ENCODE data around the gene ZFAND3.

ZFAND3 gene

DNA sequence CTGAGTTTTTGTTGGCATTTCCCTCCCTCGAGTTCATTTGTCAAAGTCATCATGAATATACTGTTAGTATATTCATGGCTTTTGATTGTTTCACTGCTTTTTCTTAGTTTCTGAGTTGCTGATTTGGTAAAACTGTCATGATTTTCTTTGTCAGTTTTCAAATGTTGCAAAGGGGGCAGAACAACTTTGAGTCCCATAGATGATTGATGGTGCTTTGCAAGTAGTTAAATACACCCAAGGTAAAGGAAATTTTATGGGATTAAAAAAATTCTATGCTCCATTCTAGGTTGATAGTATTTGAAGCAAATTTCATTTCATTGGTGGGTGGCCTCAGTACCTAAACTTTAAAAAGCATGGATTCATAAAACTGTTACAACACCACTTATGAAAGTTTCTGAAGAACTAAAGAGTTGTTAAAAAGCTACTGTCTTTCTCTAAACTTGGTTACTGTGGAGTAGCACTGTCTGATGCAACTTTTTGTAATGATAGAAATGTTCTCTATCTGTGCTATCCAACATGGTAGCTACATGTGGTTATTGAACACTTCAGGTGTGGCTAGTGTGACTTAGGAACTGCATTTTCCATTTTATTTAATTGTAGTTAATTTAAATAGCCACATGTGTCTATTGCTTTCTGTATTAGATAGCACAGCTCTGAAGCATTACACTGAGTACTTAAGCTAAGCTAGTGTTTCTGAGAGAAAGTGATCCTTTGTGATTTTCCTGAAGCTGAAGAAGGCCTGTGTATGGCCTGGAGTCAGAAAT is 153.6 kb downstream of the ZFAND3 start:
- FAIRE-seq (no peak), DNase-seq (ENCODE audit: insufficient read length) (no peak)

DNA sequence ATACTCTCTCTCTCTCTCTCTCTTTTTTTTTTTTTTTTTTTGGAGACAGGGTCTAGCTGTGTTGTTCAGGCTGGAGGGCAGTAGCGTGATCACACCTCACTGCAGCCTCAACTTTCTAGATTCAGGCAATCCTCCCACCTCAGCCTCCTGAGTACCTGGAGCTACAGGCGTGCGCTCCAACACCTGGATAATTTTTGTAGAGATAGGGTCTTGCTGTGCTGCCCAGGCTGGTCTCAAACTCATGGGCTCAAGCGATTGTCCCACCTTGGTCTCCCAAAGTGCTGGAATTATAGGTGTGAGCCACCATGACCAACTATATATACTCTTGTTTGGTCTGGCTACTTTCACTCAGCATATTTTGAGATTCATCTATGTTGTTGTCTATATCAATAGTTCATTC is 154.9 kb downstream of the ZFAND3 start:
- FAIRE-seq, result no peak
- DNase-seq (ENCODE audit: insufficient read length), result no peak

More for the DNA sequence above, 153.6 kb downstream of the ZFAND3 start:
- TF ChIP-seq POLR2AphosphoS5 (IDR thresholded peaks at IDR 0.05; ENCODE audit: low read depth, low read length) (no peak), TAF1 (IDR thresholded peaks at IDR 0.05; ENCODE audit: borderline replicate concordance, low read depth, low read length) (no peak), POLR2A (IDR thresholded peaks at IDR 0.05; ENCODE audit: low read depth, low read length) (no peak)

DNA sequence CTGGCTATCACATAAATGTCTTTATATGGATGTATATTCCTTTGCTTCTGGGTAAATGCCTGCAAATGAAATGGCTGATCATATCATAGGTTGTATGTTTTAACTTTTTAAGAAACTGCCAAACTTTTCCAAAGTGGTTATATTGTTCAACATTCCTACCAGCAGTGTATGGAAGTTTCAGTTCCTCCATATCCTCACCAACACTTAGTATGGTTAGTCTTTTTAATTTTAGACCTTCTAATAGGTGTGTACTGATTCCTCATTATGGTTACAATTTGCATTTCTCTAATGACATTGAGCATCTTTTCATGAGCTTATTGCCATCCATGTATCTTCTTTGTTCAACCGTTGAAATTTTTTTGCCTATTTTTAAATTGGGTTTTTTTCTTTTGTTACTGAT is 155.4 kb downstream of the ZFAND3 start:
- no peak for FAIRE-seq
- TF ChIP-seq TAF1 (IDR thresholded peaks at IDR 0.05; ENCODE audit: borderline replicate concordance, low read depth, low read length), result no peak
- TF ChIP-seq POLR2A (IDR thresholded peaks at IDR 0.05; ENCODE audit: low read depth, low read length), result no peak
- no peak for TF ChIP-seq POLR2AphosphoS5 (IDR thresholded peaks at IDR 0.05; ENCODE audit: low read depth, low read length)
- DNase-seq (ENCODE audit: insufficient read length), result no peak

More for the DNA sequence above, 154.9 kb downstream of the ZFAND3 start:
- TF ChIP-seq POLR2A (IDR thresholded peaks at IDR 0.05; ENCODE audit: low read depth, low read length) (no peak), POLR2AphosphoS5 (IDR thresholded peaks at IDR 0.05; ENCODE audit: low read depth, low read length) (no peak), TAF1 (IDR thresholded peaks at IDR 0.05; ENCODE audit: borderline replicate concordance, low read depth, low read length) (no peak)

DNA sequence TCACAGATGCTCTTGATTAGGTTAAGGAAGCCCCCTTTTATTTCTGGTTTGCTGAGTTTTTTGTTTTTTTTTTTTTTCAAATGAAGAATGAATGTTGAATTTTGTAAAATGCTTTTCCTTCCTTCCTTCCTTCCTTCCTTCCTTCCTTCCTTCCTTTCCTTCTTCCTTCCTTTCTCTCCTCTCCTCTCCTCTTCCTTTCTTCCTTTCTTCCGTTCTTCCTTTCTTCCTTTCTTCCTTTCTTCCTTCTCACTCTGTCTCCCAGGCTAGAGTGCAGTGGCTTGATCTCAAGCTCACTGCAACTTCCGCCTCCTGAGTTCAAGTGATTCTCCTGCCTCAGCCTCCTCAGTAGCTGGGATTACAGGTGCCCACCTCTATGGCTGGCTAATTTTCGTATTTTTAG is 158.2 kb downstream of the ZFAND3 start:
- TF ChIP-seq POLR2AphosphoS5 (IDR thresholded peaks at IDR 0.05; ENCODE audit: low read depth, low read length) (no peak), TAF1 (IDR thresholded peaks at IDR 0.05; ENCODE audit: borderline replicate concordance, low read depth, low read length) (no peak), POLR2A (IDR thresholded peaks at IDR 0.05; ENCODE audit: low read depth, low read length) (no peak)

DNA sequence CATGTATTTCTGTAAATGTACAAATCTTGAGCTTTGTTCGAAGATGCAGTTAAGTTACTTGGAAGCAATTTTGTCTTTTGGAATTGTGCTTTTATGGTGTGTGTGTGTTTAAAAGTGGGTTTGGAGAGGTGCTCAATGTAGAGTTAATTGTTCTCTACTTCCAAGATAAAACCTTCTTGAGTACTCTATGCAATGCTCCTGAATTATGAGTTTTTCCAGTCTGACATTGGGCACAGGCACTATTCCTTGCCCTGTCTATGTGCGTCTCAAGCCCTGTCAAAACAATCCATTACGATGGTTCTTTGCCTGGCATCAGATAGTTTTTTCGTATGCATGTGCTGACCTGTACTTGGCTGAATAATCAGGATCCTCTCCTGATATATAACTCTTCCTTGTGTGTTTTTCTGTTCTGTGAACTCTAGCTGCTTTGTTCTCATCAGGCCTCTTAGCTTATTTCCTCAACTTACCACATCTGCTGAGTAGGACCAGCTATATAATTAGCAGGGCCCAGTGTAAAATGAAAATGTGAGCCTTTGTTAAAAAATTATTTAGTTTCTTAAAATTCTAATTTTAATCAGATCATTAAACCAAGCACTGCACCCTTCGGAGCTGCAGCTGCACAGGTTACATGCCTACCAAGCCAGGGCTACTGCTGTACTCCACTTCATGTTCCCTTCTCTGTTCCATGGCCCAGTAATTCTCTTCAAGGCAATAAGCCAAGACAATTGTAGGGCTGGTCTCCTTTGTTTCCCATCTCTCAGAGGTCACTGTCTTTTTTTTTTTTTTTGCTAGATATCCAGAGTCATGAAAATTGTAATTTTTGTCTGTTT is 160.1 kb downstream of the ZFAND3 start:
- no peak for DNase-seq (ENCODE audit: insufficient read length)
- no peak for FAIRE-seq
- TF ChIP-seq TAF1 (IDR thresholded peaks at IDR 0.05; ENCODE audit: borderline replicate concordance, low read depth, low read length), result no peak
- no peak for TF ChIP-seq POLR2A (IDR thresholded peaks at IDR 0.05; ENCODE audit: low read depth, low read length)
- no peak for TF ChIP-seq POLR2AphosphoS5 (IDR thresholded peaks at IDR 0.05; ENCODE audit: low read depth, low read length)

More for the DNA sequence above, 158.2 kb downstream of the ZFAND3 start:
- no peak for DNase-seq (ENCODE audit: insufficient read length)
- no peak for FAIRE-seq

DNA sequence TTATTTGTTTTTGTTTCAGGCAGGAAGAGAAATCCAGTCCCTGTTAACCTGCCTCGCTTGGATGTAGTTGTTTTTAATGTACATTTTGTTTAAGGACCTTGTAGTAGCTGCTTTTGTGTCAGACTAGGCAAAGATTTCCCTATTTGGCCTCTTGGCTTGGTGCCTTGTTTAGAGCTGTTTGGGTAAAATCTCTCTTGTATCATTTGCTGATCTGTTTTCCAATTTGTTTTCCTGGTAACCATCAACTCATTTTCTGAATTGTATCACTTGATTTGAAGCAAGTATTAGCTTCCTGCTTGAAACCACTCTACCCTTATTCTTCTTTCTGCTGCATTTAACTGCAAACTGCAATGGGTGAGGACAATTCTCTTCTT is 160.7 kb downstream of the ZFAND3 start:
- no peak for FAIRE-seq
- no peak for DNase-seq (ENCODE audit: insufficient read length)
- TF ChIP-seq POLR2A (IDR thresholded peaks at IDR 0.05; ENCODE audit: low read depth, low read length), result no peak
- no peak for TF ChIP-seq TAF1 (IDR thresholded peaks at IDR 0.05; ENCODE audit: borderline replicate concordance, low read depth, low read length)
- TF ChIP-seq POLR2AphosphoS5 (IDR thresholded peaks at IDR 0.05; ENCODE audit: low read depth, low read length), result no peak

DNA sequence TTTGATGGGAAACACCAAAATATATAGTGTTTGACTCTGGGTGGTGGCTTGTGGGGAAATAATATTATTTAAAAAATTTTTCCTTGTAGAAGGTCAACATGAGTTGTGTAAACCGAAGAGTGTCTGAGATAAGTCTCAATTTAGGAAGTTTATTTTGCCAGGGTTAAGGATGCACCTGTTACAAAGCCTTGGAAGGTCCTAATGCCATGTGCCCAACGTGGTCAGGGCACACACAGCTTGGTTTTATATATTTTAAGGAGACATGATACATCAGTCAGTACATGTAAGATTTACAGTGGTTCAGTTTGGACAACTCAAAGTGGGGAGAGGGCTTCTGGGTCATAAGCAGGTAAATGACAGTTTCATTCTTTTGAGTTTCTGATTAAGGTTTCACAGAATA is 162.1 kb downstream of the ZFAND3 start:
- DNase-seq (ENCODE audit: insufficient read length) (no peak), FAIRE-seq (no peak)
- no peak for TF ChIP-seq TAF1 (IDR thresholded peaks at IDR 0.05; ENCODE audit: borderline replicate concordance, low read depth, low read length)
- no peak for TF ChIP-seq POLR2AphosphoS5 (IDR thresholded peaks at IDR 0.05; ENCODE audit: low read depth, low read length)

DNA sequence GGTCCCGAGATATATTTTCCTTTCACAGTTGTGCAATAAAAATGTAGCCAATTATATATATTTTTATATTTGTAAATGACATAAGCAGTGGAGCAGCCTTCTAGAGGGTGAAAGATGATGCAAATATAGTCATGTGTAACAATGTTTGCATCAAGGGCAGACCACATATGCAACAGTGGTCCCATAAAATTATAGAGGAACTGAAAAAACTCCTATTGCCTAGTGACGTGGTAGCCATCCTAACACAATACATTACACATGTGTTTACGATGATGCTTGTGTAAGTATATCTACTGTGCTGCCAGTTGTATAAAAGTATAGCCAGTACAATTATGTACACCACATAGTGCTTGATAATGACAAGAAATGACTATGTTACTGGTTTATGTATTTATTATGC is 162.8 kb downstream of the ZFAND3 start:
- TF ChIP-seq POLR2AphosphoS5 (IDR thresholded peaks at IDR 0.05; ENCODE audit: low read depth, low read length) (no peak), TAF1 (IDR thresholded peaks at IDR 0.05; ENCODE audit: borderline replicate concordance, low read depth, low read length) (no peak), POLR2A (IDR thresholded peaks at IDR 0.05; ENCODE audit: low read depth, low read length) (no peak)
- FAIRE-seq (no peak), DNase-seq (ENCODE audit: insufficient read length) (no peak)

DNA sequence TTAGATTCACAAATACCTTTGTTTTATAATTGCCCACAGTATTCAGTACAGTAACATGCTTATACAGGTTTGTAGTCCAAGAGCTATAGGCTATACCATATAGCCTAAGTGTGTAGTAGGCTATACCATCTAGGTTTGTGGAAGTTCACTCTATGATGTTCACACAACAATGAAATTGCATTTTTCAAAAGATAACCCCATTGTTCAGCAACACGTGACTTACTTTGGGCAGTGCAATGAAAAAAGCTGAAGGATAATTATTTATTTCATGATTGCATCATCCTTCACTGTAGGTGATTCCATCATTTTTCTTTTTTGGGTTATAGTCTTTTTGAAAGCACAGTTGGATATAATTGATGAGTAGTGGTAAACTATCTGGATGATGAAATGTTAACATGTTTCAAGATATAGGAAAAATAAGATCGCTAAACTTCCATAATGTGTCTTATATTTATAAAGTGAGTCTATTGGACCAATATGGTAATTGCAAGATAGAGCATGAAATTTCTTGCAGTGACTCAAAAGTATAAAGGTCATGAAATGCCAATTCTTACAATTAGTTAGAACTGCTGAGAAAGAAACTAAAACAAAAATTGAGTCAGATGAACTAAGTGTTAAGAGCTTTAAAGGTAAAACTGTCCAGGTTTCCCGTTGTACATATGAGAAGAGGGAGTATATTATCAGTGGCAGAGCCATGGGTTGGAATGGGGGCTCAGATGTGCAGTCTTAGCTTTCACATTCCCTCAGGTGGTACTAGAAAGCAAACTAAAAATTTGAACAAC is 164.4 kb downstream of the ZFAND3 start:
- FAIRE-seq (no peak), DNase-seq (ENCODE audit: insufficient read length) (no peak)
- TF ChIP-seq TAF1 (IDR thresholded peaks at IDR 0.05; ENCODE audit: borderline replicate concordance, low read depth, low read length) (no peak), POLR2AphosphoS5 (IDR thresholded peaks at IDR 0.05; ENCODE audit: low read depth, low read length) (no peak), POLR2A (IDR thresholded peaks at IDR 0.05; ENCODE audit: low read depth, low read length) (no peak)

DNA sequence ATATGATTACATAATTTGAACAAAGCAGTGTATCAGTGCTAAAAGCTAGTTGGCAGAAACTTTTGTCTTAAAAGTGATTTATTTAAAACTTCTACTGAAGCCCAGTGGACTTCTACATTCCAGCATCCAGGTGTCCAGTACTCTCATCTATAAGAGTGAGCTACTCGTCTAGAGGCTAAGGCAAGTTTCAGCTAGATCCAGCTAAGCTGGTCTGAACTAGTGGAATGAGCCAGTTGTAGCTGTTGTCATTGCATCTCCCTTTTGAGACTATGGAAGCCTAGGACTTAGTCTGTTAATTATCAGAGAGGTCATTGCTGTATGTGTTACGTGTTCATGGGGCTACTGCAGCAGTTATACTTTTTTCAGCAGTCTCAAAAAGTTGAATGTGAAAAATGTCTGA is 165.1 kb downstream of the ZFAND3 start:
- no peak for FAIRE-seq
- DNase-seq (ENCODE audit: insufficient read length), result no peak
- TF ChIP-seq TAF1 (IDR thresholded peaks at IDR 0.05; ENCODE audit: borderline replicate concordance, low read depth, low read length) (no peak), POLR2AphosphoS5 (IDR thresholded peaks at IDR 0.05; ENCODE audit: low read depth, low read length) (no peak), POLR2A (IDR thresholded peaks at IDR 0.05; ENCODE audit: low read depth, low read length) (no peak)

DNA sequence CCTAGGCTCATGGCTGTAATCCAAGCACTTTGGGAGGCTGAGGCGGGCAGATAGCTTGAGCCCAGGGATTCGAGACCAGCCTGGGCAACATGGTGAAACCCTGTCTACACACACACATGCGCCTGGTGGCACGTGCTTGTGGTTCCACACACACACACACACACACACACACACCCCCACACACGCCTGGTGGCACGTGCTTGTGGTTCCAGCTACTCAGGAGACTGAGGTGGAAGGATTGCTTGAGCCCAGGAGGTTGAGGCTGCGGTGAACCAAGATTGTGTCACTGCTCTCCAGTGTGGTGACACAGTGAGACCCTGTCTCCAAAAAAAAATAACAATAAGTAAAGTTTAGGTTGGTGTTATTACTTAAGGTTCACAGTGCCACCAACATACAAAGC is 165.8 kb downstream of the ZFAND3 start:
- DNase-seq (ENCODE audit: insufficient read length) (no peak), FAIRE-seq (no peak)
- TF ChIP-seq POLR2AphosphoS5 (IDR thresholded peaks at IDR 0.05; ENCODE audit: low read depth, low read length), result no peak
